HepG2 (cell line): ENCODE data around the gene HACD2. TPM values are rescaled to one million over a fixed set of nuclear protein-coding genes. Genes with fewer than 3 reads are reported as not detected.

Source experiments
- ATF2 ChIP-seq: sonication (generic); formaldehyde crosslinking; IDR thresholded peaks from 2 replicates; pipeline ENCODE4 v1.4.0; 2020; ENCODE audit warnings: missing genetic modification reagents
- BRD4 ChIP-seq: sonication (generic); formaldehyde crosslinking; IDR thresholded peaks from 2 replicates; pipeline ENCODE4 v1.4.0; 2020; ENCODE audit warnings: missing genetic modification reagents
- CBX2 ChIP-seq, 2 experiments: fragments of 200-600 bp in 1 of 2; sonication (generic); formaldehyde crosslinking in 1 of 2; IDR thresholded peaks; 2 replicates each; pipeline versions ENCODE4 v1.7.0 to v1.8.1; 2018 to 2022; ENCODE audit warnings: low read depth in 2 of 2, low read length in 1 of 2, mild to moderate bottlenecking in 1 of 2, missing genetic modification reagents in 1 of 2
- CEBPG ChIP-seq: IDR thresholded peaks from 2 replicates; pipeline ENCODE4 v1.6.1; 2016
- FOSL1 ChIP-seq: sonication (generic); formaldehyde crosslinking; IDR thresholded peaks from 2 replicates; pipeline ENCODE4 v1.9.0; 2021; ENCODE audit warnings: missing genetic modification reagents, borderline replicate concordance
- GATAD2A ChIP-seq: IDR thresholded peaks from 2 replicates; pipeline ENCODE4 v1.6.1; 2016
- HOMEZ ChIP-seq: IDR thresholded peaks from 2 replicates; pipeline ENCODE4 v1.6.1; 2016; ENCODE audit warnings: low read depth
- KAT7 ChIP-seq: IDR thresholded peaks from 2 replicates; pipeline ENCODE4 v1.6.1; 2018; ENCODE audit warnings: borderline replicate concordance, missing compliant biosample characterization
- KDM1A ChIP-seq: IDR thresholded peaks from 2 replicates; pipeline ENCODE4 v1.6.1; 2016; ENCODE audit warnings: missing compliant biosample characterization
- MTA3 ChIP-seq: sonication (generic); formaldehyde crosslinking; IDR thresholded peaks from 2 replicates; pipeline ENCODE4 v1.4.0; 2020; ENCODE audit warnings: missing genetic modification reagents
- MXI1 ChIP-seq: IDR thresholded peaks from 3 replicates; pipeline ENCODE4 v1.6.1; 2012; ENCODE audit warnings: low read depth, low read length, inconsistent platforms, borderline replicate concordance
- NR1H2 ChIP-seq: sonication (generic); formaldehyde crosslinking; IDR thresholded peaks from 2 replicates; pipeline ENCODE4 v1.8.1; 2022; ENCODE audit warnings: low read depth, missing genetic modification reagents, borderline replicate concordance
- NR2C2 ChIP-seq: sonication (generic); formaldehyde crosslinking; IDR thresholded peaks from 2 replicates; pipeline ENCODE4 v1.4.0; 2020; ENCODE audit warnings: missing genetic modification reagents, mild to moderate bottlenecking, moderate library complexity, borderline replicate concordance
- PHF5A ChIP-seq: IDR thresholded peaks from one replicate; pipeline ENCODE4 v1.6.1; 2018; ENCODE audit warnings: low read depth, missing genetic modification reagents; ENCODE audit not compliant: unreplicated experiment
- RFX5 ChIP-seq: IDR thresholded peaks from 2 replicates; pipeline ENCODE4 v1.6.1; 2011; ENCODE audit warnings: low read depth, low read length, improper control_type of control experiment
- SATB2 ChIP-seq: sonication (generic); formaldehyde crosslinking; IDR thresholded peaks from 2 replicates; pipeline ENCODE4 v1.5.0; 2020; ENCODE audit warnings: missing genetic modification reagents
- SMAD1 ChIP-seq: sonication (generic); formaldehyde crosslinking; IDR thresholded peaks from 2 replicates; pipeline ENCODE4 v1.4.0; 2020; ENCODE audit warnings: missing genetic modification reagents, low read depth, mild to moderate bottlenecking, borderline replicate concordance
- SNAPC2 ChIP-seq: sonication (generic); formaldehyde crosslinking; IDR thresholded peaks from 2 replicates; pipeline ENCODE4 v1.8.1; 2022; ENCODE audit warnings: mild to moderate bottlenecking, missing genetic modification reagents
- THAP11 ChIP-seq: IDR thresholded peaks from 2 replicates; pipeline ENCODE4 v1.6.1; 2016; ENCODE audit warnings: missing biosample characterization, missing genetic modification reagents
- ZIK1 ChIP-seq: sonication (generic); formaldehyde crosslinking; IDR thresholded peaks from 2 replicates; pipeline ENCODE4 v1.5.0; 2020; ENCODE audit warnings: mild to moderate bottlenecking, low read depth, missing genetic modification reagents, borderline replicate concordance
- ZNF12 ChIP-seq: sonication (generic); formaldehyde crosslinking; IDR thresholded peaks from 2 replicates; pipeline ENCODE4 v1.5.0; 2020; ENCODE audit warnings: missing genetic modification reagents
- ZNF138 ChIP-seq: sonication (generic); formaldehyde crosslinking; IDR thresholded peaks from 2 replicates; pipeline ENCODE4 v1.5.0; 2020; ENCODE audit warnings: mild to moderate bottlenecking, low read depth, missing genetic modification reagents
- ZNF160 ChIP-seq: sonication (generic); formaldehyde crosslinking; IDR thresholded peaks from 2 replicates; pipeline ENCODE4 v1.8.0; 2022; ENCODE audit warnings: mild to moderate bottlenecking, inconsistent platforms, missing genetic modification reagents
- ZNF567 ChIP-seq: sonication (generic); formaldehyde crosslinking; IDR thresholded peaks from 2 replicates; pipeline ENCODE4 v1.8.1; 2023; ENCODE audit warnings: mild to moderate bottlenecking, missing genetic modification reagents, borderline replicate concordance
- ZNF607 ChIP-seq: sonication (generic); formaldehyde crosslinking; IDR thresholded peaks from 2 replicates; pipeline ENCODE4 v1.5.1; 2020; ENCODE audit warnings: missing genetic modification reagents, mild to moderate bottlenecking, borderline replicate concordance
- ZZZ3 ChIP-seq: sonication (generic); formaldehyde crosslinking; IDR thresholded peaks from 2 replicates; pipeline ENCODE4 v1.4.0; 2020; ENCODE audit warnings: missing genetic modification reagents, mild to moderate bottlenecking, borderline replicate concordance
- polyA plus RNA-seq, 8 experiments: library from polyadenylated mRNA; depleted of rRNA in 3 of 8; stranded (reverse) in 7 of 8; unstranded in 1 of 8; fragments of >200 nt; fragmentation: Illumina TruSeq in 4 of 8; extraction: Trizol in 4 of 8; gene quantifications; 2 replicates each; pipeline versions ENCODE4 v1.2.1 to v1.2.3, GENCODE V29; 2011 to 2016; ENCODE audit warnings: low read depth in 4 of 8, missing spikeins in 1 of 8, mixed read lengths in 1 of 8; ENCODE audit not compliant: insufficient read depth in 1 of 8
- total RNA-seq, 5 experiments: library from RNA; depleted of rRNA; stranded (reverse); fragments of >200 nt; fragmentation: Illumina TruSeq; extraction: Trizol; gene quantifications; 2 replicates each; pipeline ENCODE4 v1.2.3, GENCODE V29; 2016; ENCODE audit warnings: low read depth in 1 of 5

HACD2 gene
- total and polyA plus RNA-seq, 2 of the 13 experiments (the other 11 are each of a cell fraction or from before 2014, with no cell fraction given): 47.0 to 50.4 TPM

- TF ChIP-seq ZNF567 (no peak), ATF2 (CRISPR knock-in tag) (peak; percentile 24), ZNF138 (CRISPR knock-in tag) (no peak), CEBPG (0 out of 2 replicates have a peak, but pooled peaks have one; percentile 6), FOSL1 (CRISPR knock-in tag) (no peak), ZIK1 (CRISPR knock-in tag) (no peak), HOMEZ (CRISPR knock-in tag) (no peak), CBX2 (IDR thresholded peaks at IDR 0.05; ENCODE audit: low read depth, low read length) (no peak), CBX2 (CRISPR knock-in tag; IDR thresholded peaks at IDR 0.05; ENCODE audit: low read depth) (no peak), KDM1A (CRISPR knock-in tag) (no peak), GATAD2A (CRISPR knock-in tag) (peak; percentile 33; the same call in 1 of the 2 replicates), NR1H2 (CRISPR knock-in tag) (no peak), MXI1 (peak; percentile 60; the same call in 2 of the 3 replicates), SATB2 (CRISPR knock-in tag) (no peak), NR2C2 (peak; percentile 82; the same call in 1 of the 2 replicates), ZZZ3 (CRISPR knock-in tag) (no peak), BRD4 (CRISPR knock-in tag) (peak; percentile 76; the same call in 1 of the 2 replicates), ZNF607 (CRISPR knock-in tag) (no peak; the same call in 1 of the 2 replicates), KAT7 (no peak; the same call in 1 of the 2 replicates), RFX5 (no peak), MTA3 (CRISPR knock-in tag) (no peak), PHF5A (CRISPR knock-in tag) (peak; percentile 24), SMAD1 (0 out of 2 replicates have a peak, but pooled peaks have one; percentile 49), SNAPC2 (CRISPR knock-in tag) (peak; percentile 78; the same call in 1 of the 2 replicates), THAP11 (CRISPR knock-in tag) (peak; percentile 89), ZNF12 (CRISPR knock-in tag) (peak; percentile 42), ZNF160 (0 out of 2 replicates have a peak, but pooled peaks have one; percentile 51)
These were observed at the start of gene HACD2 (continued) for GRCh38 chr3:123584988-123585937.
